ENCODE results near the gene DRC7.

Gene DRC7

GRCh38 chr16:57661936-57662906, 32.4 kb upstream of the DRC7 start:
- no peak for TF ChIP-seq CTCF (IDR thresholded peaks at IDR 0.05; ENCODE audit: extremely low read depth, missing control alignments)
- DNase-seq (ENCODE audit: low spot score): no peak

- no peak for TF ChIP-seq CTCF (IDR thresholded peaks at IDR 0.05; ENCODE audit: extremely low read depth, missing control alignments)
- no peak for DNase-seq (ENCODE audit: low spot score)
Measured at GRCh38 chr16:57663436-57663835, 31.2 kb upstream of the DRC7 start.

GRCh38 chr16:57663917-57664661, 30.5 kb upstream of the DRC7 start:
- no peak for TF ChIP-seq CTCF (IDR thresholded peaks at IDR 0.05; ENCODE audit: extremely low read depth, missing control alignments)
- no peak for DNase-seq (ENCODE audit: low spot score)

- DNase-seq (ENCODE audit: low spot score): no peak
- TF ChIP-seq CTCF (IDR thresholded peaks at IDR 0.05; ENCODE audit: extremely low read depth, missing control alignments): no peak
Measured at GRCh38 chr16:57664662-57665025, 30.0 kb upstream of the DRC7 start.

- no peak for DNase-seq (ENCODE audit: low spot score)
- TF ChIP-seq CTCF (IDR thresholded peaks at IDR 0.05; ENCODE audit: extremely low read depth, missing control alignments): no peak
Measured at GRCh38 chr16:57665541-57665940, 29.1 kb upstream of the DRC7 start.

GRCh38 chr16:57666353-57667047, 28.1 kb upstream of the DRC7 start:
- no peak for TF ChIP-seq CTCF (IDR thresholded peaks at IDR 0.05; ENCODE audit: extremely low read depth, missing control alignments)
- no peak for DNase-seq (ENCODE audit: low spot score)
